GM12878 (cell line): ENCODE measurements around the gene NMNAT3. TPM values are rescaled to one million over a fixed set of nuclear protein-coding genes. Genes with fewer than 3 reads are reported as not detected.

ENCODE experiments used
- ATAC-seq: fragments of 200-7000 bp; cut with Tn5 transposase; 3 replicates; pipeline ENCODE4 v1.9.1; 2020; ENCODE audit warnings: mild to moderate bottlenecking, moderate library complexity
- BruUV-seq: library from RNA; stranded (reverse); fragments of 400-500 nt; replicated peaks from 2 replicates; lab custom pipeline; 2021; lab: Mats Ljungman, UMichigan
- CTCF ChIA-PET: fragments of 300-600 bp; sonication (Branson Sonifier 250); formaldehyde crosslinking; extraction: SDS; loops from one replicate; lab custom pipeline; 2021; ENCODE audit warnings: inconsistent platforms; lab: Yijun Ruan, JAX
- POLR2A ChIA-PET: fragments of 350-600 bp; formaldehyde crosslinking; extraction: SDS; loops from one replicate; lab custom pipeline; 2021; ENCODE audit warnings: inconsistent platforms; lab: Charles Lee
- RAD21 ChIA-PET: fragments of 300-600 bp; sonication (Branson Sonifier 250); formaldehyde crosslinking; loops from one replicate; lab custom pipeline; 2023; ENCODE audit warnings: antibody characterized with exemption; ENCODE audit not compliant: unreplicated experiment; lab: Charles Lee
- SMC1A ChIA-PET: fragments of 300-600 bp; sonication (Branson Sonifier 250); formaldehyde crosslinking; loops from one replicate; lab custom pipeline; 2023; ENCODE audit not compliant: unreplicated experiment, uncharacterized antibody; lab: Charles Lee
- DNase-seq: peaks from one replicate; pipeline ENCODE4 v3.0.0-alpha.2; 2011; ENCODE audit warnings: low read depth, low spot score
- FAIRE-seq: peaks from 3 replicates; lab custom pipeline; 2011; peaks lifted over from hg19 to GRCh38; lab: Jason Lieb, UNC
- H2AFZ ChIP-seq: 2 replicates; pipeline ENCODE4 v1.6.0; 2011; ENCODE audit warnings: low read depth, low read length, control low read depth; ENCODE audit not compliant: control insufficient read depth
- H3K27ac ChIP-seq: 2 replicates; pipeline ENCODE4 v1.5.1; 2011; ENCODE audit warnings: control low read depth; ENCODE audit not compliant: control insufficient read depth, insufficient read depth
- H3K27me3 ChIP-seq, 2 experiments: replicated peaks in 1 of 2; 2 replicates each; pipeline versions ENCODE4 v1.6.0 to v1.6.1; 2011; ENCODE audit warnings: low read length in 1 of 2; ENCODE audit not compliant: control insufficient read depth in 2 of 2, insufficient read depth in 2 of 2
- H3K36me3 ChIP-seq, 2 experiments: 2 replicates each; pipeline ENCODE4 v1.5.1; 2011; ENCODE audit warnings: low read length in 1 of 2; ENCODE audit not compliant: control insufficient read depth in 2 of 2, insufficient read depth in 2 of 2
- H3K4me1 ChIP-seq: 2 replicates; pipeline ENCODE4 v1.6.1; 2011; ENCODE audit warnings: mild to moderate bottlenecking, low read length, moderate library complexity, mixed read lengths; ENCODE audit not compliant: control insufficient read depth, insufficient read depth
- H3K4me2 ChIP-seq: 2 replicates; pipeline ENCODE4 v1.6.0; 2011; ENCODE audit warnings: control low read depth; ENCODE audit not compliant: control insufficient read depth, insufficient read depth
- H3K4me3 ChIP-seq: fragments of 200-600 bp; sonication (generic); 2 replicates; pipeline ENCODE4 v1.5.1; 2016
- H3K79me2 ChIP-seq: 2 replicates; pipeline ENCODE4 v1.6.0; 2011; ENCODE audit warnings: low read length; ENCODE audit not compliant: control insufficient read depth, insufficient read depth
- H3K9ac ChIP-seq: 2 replicates; pipeline ENCODE4 v1.8.0; 2011; ENCODE audit warnings: low read length, control low read depth, mixed read lengths; ENCODE audit not compliant: control insufficient read depth, insufficient read depth
- H3K9me3 ChIP-seq: replicated peaks from 3 replicates; pipeline ENCODE4 v1.5.1; 2011; ENCODE audit warnings: mild to moderate bottlenecking, low read length; ENCODE audit not compliant: control insufficient read depth, insufficient read depth
- H4K20me1 ChIP-seq: 2 replicates; pipeline ENCODE4 v1.6.0; 2011; ENCODE audit not compliant: control insufficient read depth, insufficient read depth
- CBX3 ChIP-seq: fragments of 200-600 bp; sonication (generic); IDR thresholded peaks from 2 replicates; pipeline ENCODE4 v1.6.1; 2016; ENCODE audit warnings: low read depth, borderline replicate concordance
- GATAD2B ChIP-seq: fragments of 450-650 bp; conservative IDR thresholded peaks from 2 replicates; pipeline ENCODE4 v1.6.1; 2017; ENCODE audit warnings: low read depth, mild to moderate bottlenecking, moderate library complexity
- HCFC1 ChIP-seq: fragments of 150-350 bp; IDR thresholded peaks from 2 replicates; pipeline ENCODE4 v1.6.1; 2014; ENCODE audit warnings: low read length
- HDAC2 ChIP-seq: fragments of 200-600 bp; sonication (generic); IDR thresholded peaks from 2 replicates; pipeline ENCODE4 v1.6.1; 2017
- POLR2A ChIP-seq: IDR thresholded peaks from 2 replicates; pipeline ENCODE4 v1.6.1; 2011; ENCODE audit warnings: low read depth, mild to moderate bottlenecking, low read length
- STAT1 ChIP-seq: fragments of 450-650 bp; conservative IDR thresholded peaks from 2 replicates; pipeline ENCODE4 v1.6.1; 2014; ENCODE audit warnings: antibody characterized with exemption, mild to moderate bottlenecking
- STAT3 ChIP-seq: IDR thresholded peaks from 2 replicates; pipeline ENCODE4 v1.6.1; 2011; ENCODE audit warnings: low read depth, low read length, improper control_type of control experiment
- TCF12 ChIP-seq: IDR thresholded peaks from 2 replicates; pipeline ENCODE4 v1.6.1; 2011; ENCODE audit warnings: low read depth, mild to moderate bottlenecking, low read length
- TCF7 ChIP-seq: IDR thresholded peaks from 2 replicates; pipeline ENCODE4 v1.6.1; 2014; ENCODE audit warnings: antibody characterized with exemption, borderline replicate concordance
- ZNF217 ChIP-seq: fragments of 450-650 bp; IDR thresholded peaks from 2 replicates; pipeline ENCODE4 v1.6.1; 2017; ENCODE audit warnings: antibody characterized with exemption, mild to moderate bottlenecking
- ZNF384 ChIP-seq: IDR thresholded peaks from 2 replicates; pipeline ENCODE4 v1.6.1; 2012; ENCODE audit warnings: low read depth, mild to moderate bottlenecking, low read length, improper control_type of control experiment, borderline replicate concordance
- WGBS: methylation state at CpG from one replicate; pipeline ENCODE4 v1.1.6; 2016; ENCODE audit warnings: low lambda C conversion rate; ENCODE audit not compliant: insufficient replicate concordance, insufficient coverage; ENCODE audit errors: missing lambda C conversion rate; 5-methylcytosine and 5-hydroxymethylcytosine counted together
- in situ Hi-C: fragments of 300-500 bp; cut with MboI; formaldehyde crosslinking; loops from 9 replicates; pipeline ENCODE4 v1.14.3; 2018; ENCODE audit warnings: mixed read lengths
- intact Hi-C: fragments of 100-400 bp; cut with micrococcal nuclease; formaldehyde crosslinking; loops from one replicate; pipeline ENCODE4 v1.14.2; 2022; ENCODE audit not compliant: unreplicated experiment
- polyA plus RNA-seq, 11 experiments: library from polyadenylated mRNA; depleted of rRNA in 4 of 11; unstranded in 6 of 11; stranded (reverse) in 5 of 11; fragments of >200 nt; fragmentation: Nextera tagmentation in 4 of 11; fragmentation: Illumina TruSeq in 1 of 11; extraction: Ambion mirVana in 4 of 11; extraction: Trizol in 1 of 11; gene quantifications; 1 replicate in 1 of 11; 2 replicates in 10 of 11; pipeline versions ENCODE4 v1.2.1 to v1.2.3, GENCODE V29; 2011 to 2016; ENCODE audit warnings: inconsistent platforms in 2 of 11, missing spikeins in 2 of 11, low read depth in 1 of 11
- total RNA-seq, 4 experiments: library from RNA; depleted of rRNA in 3 of 4; stranded (reverse); fragments of >200 nt in 3 of 4; fragmentation: Illumina TruSeq in 1 of 4; extraction: Trizol in 1 of 4; gene quantifications; 2 replicates each; pipeline versions ENCODE4 v1.2.1 to v1.2.3, GENCODE V29; 2013 to 2021
- TF ChIP-seq, protein P1 (sequence below): fragments of 450-650 bp; IDR thresholded peaks from 2 replicates; pipeline ENCODE4 v1.6.1; 2017; ENCODE audit warnings: antibody characterized with exemption, mild to moderate bottlenecking, moderate library complexity
- TF ChIP-seq, protein P2 (sequence below): fragments of 450-650 bp; IDR thresholded peaks from 2 replicates; pipeline ENCODE4 v1.6.1; 2017; ENCODE audit warnings: mild to moderate bottlenecking
- TF ChIP-seq, protein P3 (sequence below): fragments of 450-650 bp; formaldehyde crosslinking; IDR thresholded peaks from 2 replicates; pipeline ENCODE4 v1.4.0; 2022; ENCODE audit warnings: mild to moderate bottlenecking, moderate library complexity
- TF ChIP-seq, protein P4 (sequence below): fragments of 450-650 bp; IDR thresholded peaks from 2 replicates; pipeline ENCODE4 v1.6.1; 2017; ENCODE audit warnings: borderline replicate concordance

Gene NMNAT3
- total and polyA plus RNA-seq, 10 of the 15 experiments (the other 5 are each of a cell fraction or from before 2014, with no cell fraction given), result under 0.01 to 0.92 (median 0.08) TPM; not detected in 4

DNA sequence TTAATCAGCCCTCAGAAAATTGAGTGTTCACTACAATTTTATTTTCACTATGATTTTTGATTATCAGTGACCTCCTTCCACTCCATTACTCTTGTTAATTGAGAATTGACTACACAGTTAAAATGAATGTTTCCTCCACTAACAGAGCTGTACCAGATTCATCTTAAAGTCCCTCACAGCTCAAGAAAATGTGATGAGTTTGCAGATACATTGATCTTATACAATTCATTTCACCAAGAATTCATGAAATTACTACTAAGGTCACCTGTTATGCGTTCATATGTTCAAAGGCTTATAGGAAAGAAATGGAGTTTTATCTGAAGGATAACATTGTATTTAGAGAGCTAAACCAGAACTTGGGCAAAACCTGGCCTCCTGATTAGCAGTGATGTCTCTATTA is 17.5 kb downstream of the NMNAT3 start:
- Histone ChIP-seq H2AFZ (no peak overlapping the region), H3K27ac (no peak overlapping the region), H3K79me2 (no peaks in the 10 kb centered on the region), H3K27me3 (no peaks in the 10 kb centered on the region), H3K36me3 (no peaks in the 10 kb centered on the region), H3K9ac (no peak overlapping the region), H3K4me2 (no peak overlapping the region), H3K4me1 (no peaks in the 10 kb centered on the region), H4K20me1 (no peaks in the 10 kb centered on the region), H3K9me3 (no peaks in the 10 kb centered on the region), H3K4me3 (no peak overlapping the region)
- SMC1A ChIA-PET, result interaction anchor here (0.7 kb wide), 1 partner anchor 232 kb away, joined by 3 read pairs; no protein-coding TSS in a partner anchor
- intact Hi-C loops, result no loop called here
- in situ Hi-C loops, result no loop called here
- DNase-seq, result no peak
- whole genome bisulfite sequencing, result 33% methylated on average over 1 of the region's 1 CpG
- no peak for FAIRE-seq
- ATAC-seq, result no peak
- POLR2A ChIA-PET, result no interaction called here
- RAD21 ChIA-PET, result no interaction called here
- CTCF ChIA-PET, result no interaction called here
- no TSS peak for BruUV-seq
- no peak for TF ChIP-seq STAT3
- TF ChIP-seq, protein P1, sequence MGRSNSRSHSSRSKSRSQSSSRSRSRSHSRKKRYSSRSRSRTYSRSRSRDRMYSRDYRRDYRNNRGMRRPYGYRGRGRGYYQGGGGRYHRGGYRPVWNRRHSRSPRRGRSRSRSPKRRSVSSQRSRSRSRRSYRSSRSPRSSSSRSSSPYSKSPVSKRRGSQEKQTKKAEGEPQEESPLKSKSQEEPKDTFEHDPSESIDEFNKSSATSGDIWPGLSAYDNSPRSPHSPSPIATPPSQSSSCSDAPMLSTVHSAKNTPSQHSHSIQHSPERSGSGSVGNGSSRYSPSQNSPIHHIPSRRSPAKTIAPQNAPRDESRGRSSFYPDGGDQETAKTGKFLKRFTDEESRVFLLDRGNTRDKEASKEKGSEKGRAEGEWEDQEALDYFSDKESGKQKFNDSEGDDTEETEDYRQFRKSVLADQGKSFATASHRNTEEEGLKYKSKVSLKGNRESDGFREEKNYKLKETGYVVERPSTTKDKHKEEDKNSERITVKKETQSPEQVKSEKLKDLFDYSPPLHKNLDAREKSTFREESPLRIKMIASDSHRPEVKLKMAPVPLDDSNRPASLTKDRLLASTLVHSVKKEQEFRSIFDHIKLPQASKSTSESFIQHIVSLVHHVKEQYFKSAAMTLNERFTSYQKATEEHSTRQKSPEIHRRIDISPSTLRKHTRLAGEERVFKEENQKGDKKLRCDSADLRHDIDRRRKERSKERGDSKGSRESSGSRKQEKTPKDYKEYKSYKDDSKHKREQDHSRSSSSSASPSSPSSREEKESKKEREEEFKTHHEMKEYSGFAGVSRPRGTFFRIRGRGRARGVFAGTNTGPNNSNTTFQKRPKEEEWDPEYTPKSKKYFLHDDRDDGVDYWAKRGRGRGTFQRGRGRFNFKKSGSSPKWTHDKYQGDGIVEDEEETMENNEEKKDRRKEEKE, result no peak
- TF ChIP-seq ZNF384, result no peak
- no peak for TF ChIP-seq CBX3
- TF ChIP-seq POLR2A, result no peak
- no peak for TF ChIP-seq TCF7
- TF ChIP-seq HCFC1, result no peak
- no peak for TF ChIP-seq STAT1
- TF ChIP-seq TCF12, result no peak
- TF ChIP-seq ZNF217, result no peak
- TF ChIP-seq GATAD2B, result no peak
- TF ChIP-seq HDAC2, result no peak
- TF ChIP-seq, protein P2, sequence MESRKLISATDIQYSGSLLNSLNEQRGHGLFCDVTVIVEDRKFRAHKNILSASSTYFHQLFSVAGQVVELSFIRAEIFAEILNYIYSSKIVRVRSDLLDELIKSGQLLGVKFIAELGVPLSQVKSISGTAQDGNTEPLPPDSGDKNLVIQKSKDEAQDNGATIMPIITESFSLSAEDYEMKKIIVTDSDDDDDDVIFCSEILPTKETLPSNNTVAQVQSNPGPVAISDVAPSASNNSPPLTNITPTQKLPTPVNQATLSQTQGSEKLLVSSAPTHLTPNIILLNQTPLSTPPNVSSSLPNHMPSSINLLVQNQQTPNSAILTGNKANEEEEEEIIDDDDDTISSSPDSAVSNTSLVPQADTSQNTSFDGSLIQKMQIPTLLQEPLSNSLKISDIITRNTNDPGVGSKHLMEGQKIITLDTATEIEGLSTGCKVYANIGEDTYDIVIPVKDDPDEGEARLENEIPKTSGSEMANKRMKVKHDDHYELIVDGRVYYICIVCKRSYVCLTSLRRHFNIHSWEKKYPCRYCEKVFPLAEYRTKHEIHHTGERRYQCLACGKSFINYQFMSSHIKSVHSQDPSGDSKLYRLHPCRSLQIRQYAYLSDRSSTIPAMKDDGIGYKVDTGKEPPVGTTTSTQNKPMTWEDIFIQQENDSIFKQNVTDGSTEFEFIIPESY, result no peak
- TF ChIP-seq, protein P3, sequence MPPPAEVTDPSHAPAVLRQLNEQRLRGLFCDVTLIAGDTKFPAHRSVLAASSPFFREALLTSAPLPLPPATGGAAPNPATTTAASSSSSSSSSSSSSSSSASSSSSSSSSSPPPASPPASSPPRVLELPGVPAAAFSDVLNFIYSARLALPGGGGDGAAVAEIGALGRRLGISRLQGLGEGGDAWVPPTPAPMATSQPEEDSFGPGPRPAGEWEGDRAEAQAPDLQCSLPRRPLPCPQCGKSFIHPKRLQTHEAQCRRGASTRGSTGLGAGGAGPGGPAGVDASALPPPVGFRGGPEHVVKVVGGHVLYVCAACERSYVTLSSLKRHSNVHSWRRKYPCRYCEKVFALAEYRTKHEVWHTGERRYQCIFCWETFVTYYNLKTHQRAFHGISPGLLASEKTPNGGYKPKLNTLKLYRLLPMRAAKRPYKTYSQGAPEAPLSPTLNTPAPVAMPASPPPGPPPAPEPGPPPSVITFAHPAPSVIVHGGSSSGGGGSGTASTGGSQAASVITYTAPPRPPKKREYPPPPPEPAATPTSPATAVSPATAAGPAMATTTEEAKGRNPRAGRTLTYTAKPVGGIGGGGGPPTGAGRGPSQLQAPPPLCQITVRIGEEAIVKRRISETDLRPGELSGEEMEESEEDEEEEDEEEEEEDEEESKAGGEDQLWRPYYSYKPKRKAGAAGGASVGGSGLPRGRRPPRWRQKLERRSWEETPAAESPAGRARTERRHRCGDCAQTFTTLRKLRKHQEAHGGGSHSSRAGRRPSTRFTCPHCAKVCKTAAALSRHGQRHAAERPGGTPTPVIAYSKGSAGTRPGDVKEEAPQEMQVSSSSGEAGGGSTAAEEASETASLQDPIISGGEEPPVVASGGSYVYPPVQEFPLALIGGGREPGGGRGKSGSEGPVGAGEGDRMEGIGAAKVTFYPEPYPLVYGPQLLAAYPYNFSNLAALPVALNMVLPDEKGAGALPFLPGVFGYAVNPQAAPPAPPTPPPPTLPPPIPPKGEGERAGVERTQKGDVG (CRISPR knock-in tag), result no peak
- TF ChIP-seq, protein P4, sequence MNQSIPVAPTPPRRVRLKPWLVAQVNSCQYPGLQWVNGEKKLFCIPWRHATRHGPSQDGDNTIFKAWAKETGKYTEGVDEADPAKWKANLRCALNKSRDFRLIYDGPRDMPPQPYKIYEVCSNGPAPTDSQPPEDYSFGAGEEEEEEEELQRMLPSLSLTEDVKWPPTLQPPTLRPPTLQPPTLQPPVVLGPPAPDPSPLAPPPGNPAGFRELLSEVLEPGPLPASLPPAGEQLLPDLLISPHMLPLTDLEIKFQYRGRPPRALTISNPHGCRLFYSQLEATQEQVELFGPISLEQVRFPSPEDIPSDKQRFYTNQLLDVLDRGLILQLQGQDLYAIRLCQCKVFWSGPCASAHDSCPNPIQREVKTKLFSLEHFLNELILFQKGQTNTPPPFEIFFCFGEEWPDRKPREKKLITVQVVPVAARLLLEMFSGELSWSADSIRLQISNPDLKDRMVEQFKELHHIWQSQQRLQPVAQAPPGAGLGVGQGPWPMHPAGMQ, result no peak
